Right atrium auricular region (tissue), 2 donors: Measurements from ENCODE around the gene PDXK. TPM values are rescaled to one million over a fixed set of nuclear protein-coding genes. Genes with fewer than 3 reads are reported as not detected.

ENCODE experiments used
- DNase-seq: peaks from one replicate; pipeline ENCODE4 v3.0.0-alpha.2; 2019; ENCODE audit warnings: low spot score
- H3K27ac ChIP-seq, 2 donors: fragments of 200-600 bp; sonication (generic); 1 replicate in 1 of 2; 2 replicates in 1 of 2; pipeline ENCODE4 v1.5.1; 2016 to 2019
- H3K27me3 ChIP-seq, 2 donors: fragments of 200-600 bp; sonication (generic); one replicate each; pipeline versions ENCODE4 v1.5.1 to v1.6.0; 2017 to 2019
- H3K36me3 ChIP-seq: fragments of 200-600 bp; sonication (generic); one replicate; pipeline ENCODE4 v1.5.1; 2016
- H3K4me1 ChIP-seq, 2 donors: fragments of 200-600 bp; sonication (generic); one replicate each; pipeline versions ENCODE4 v1.5.1 to v1.6.0; 2017 to 2019
- H3K4me3 ChIP-seq, 2 donors: fragments of 200-600 bp; sonication (generic); 1 replicate in 1 of 2; 2 replicates in 1 of 2; pipeline ENCODE4 v1.5.1; 2017 to 2019; ENCODE audit warnings: mild to moderate bottlenecking in 1 of 2, moderate library complexity in 1 of 2
- H3K9me3 ChIP-seq, 2 donors: fragments of 200-600 bp; sonication (generic); one replicate each; pipeline ENCODE4 v1.5.1; 2019
- total RNA-seq, 2 donors: library from RNA; depleted of rRNA; stranded (reverse); fragments of >200 nt; gene quantifications; one replicate each; pipeline ENCODE4 v1.1.0, GENCODE V29; 2016
- TF ChIP-seq, protein P1 (sequence below), 2 donors: fragments of 200-600 bp; sonication (generic); IDR thresholded peaks; one replicate each; pipeline ENCODE4 v1.5.1; 2019; ENCODE audit warnings: antibody characterized with exemption in 2 of 2

The PDXK gene
- total RNA-seq, 2 donors from 2014 or later = 29.1 to 45.7 TPM

DNA sequence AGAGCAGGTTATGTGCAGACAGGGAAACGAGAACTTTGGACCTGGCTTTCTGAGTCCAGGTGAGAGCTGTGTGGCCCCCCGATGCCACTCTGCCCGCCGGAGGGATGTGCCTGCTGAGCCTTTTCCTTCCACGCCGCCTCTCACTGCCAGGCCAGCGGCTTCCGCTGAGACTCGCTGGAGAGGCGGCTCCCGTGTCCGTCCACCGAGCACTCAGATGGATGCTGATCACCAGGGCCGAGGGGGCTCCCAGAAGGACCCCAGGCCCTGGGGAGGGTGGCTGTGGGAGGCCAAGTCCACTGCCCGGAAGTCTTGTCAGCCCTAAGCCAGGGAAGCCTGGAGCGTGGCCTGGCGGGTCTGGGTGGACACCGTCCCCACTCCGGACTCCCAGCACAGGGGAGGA lies 40.7 kb downstream of the PDXK start:
- TF ChIP-seq, protein P1, sequence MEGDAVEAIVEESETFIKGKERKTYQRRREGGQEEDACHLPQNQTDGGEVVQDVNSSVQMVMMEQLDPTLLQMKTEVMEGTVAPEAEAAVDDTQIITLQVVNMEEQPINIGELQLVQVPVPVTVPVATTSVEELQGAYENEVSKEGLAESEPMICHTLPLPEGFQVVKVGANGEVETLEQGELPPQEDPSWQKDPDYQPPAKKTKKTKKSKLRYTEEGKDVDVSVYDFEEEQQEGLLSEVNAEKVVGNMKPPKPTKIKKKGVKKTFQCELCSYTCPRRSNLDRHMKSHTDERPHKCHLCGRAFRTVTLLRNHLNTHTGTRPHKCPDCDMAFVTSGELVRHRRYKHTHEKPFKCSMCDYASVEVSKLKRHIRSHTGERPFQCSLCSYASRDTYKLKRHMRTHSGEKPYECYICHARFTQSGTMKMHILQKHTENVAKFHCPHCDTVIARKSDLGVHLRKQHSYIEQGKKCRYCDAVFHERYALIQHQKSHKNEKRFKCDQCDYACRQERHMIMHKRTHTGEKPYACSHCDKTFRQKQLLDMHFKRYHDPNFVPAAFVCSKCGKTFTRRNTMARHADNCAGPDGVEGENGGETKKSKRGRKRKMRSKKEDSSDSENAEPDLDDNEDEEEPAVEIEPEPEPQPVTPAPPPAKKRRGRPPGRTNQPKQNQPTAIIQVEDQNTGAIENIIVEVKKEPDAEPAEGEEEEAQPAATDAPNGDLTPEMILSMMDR (IDR thresholded peaks at IDR 0.05) = no peak
- peaks cover 38% of the 10 kb centered on the region for H3K36me3 ChIP-seq
- no peak overlapping the region for H3K4me3 ChIP-seq
- DNase-seq = no peak
- H3K27me3 ChIP-seq = no peaks in the 10 kb centered on the region
- no peaks in the 10 kb centered on the region for H3K9me3 ChIP-seq
- H3K27ac ChIP-seq = no peak overlapping the region
- peaks cover 0 to 4% of the 10 kb centered on the region in 2 donors for H3K4me1 ChIP-seq

DNA sequence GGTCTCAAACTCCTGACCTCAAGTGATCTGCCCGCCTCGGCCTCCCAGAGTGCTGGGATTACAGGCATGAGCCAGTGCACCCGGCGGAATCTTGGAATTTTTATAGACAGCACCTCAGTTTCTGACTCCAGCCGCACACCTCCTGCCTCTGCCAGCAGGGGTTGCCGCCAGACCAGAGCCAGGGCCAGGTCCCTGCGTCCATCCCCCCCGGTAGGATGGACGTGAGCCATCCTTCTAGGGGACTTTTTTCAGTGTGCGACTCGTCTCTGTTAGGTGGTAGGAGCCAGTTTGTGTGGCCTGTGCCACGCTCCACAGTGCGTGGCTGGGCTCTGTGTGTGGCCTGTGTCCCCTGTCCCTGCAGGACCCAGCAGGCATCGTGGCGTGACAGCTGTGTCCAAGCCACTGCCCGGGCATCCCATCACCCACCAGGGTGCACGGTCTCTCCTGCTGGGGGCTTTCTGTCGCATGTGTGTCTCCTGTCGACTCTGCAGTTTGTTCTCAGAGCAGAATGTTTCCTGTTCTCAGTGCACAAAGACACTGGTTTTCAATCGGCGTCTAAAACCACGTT lies 41.5 kb downstream of the PDXK start:
- Histone ChIP-seq H3K36me3 (peaks cover 30% of the 10 kb centered on the region), H3K27ac (no peak overlapping the region), H3K9me3 (no peaks in the 10 kb centered on the region), H3K4me1 (peaks cover 0 to 7% of the 10 kb centered on the region in 2 donors), H3K27me3 (no peaks in the 10 kb centered on the region), H3K4me3 (no peak overlapping the region)
- TF ChIP-seq, protein P1 (IDR thresholded peaks at IDR 0.05) = no peak
- no peak for DNase-seq

DNA sequence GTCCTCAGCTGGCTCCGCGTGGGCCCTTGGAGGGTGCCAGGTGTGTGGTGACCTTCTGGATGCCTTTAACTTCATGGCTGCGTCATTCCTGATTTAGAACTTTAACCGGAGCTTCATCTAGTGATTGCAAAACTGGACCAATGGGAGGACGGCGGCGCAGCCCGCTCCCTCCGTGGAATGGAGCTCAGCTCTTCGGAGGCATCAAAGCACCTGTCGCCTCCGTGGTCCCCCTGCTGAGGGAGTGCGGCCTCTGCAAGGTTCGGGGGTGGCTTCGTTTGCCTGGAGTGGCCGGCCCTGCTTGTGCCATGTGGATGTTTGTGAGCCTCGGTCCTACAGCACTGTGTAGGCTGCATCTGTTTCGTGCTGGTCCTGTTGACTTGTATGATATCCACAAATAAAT lies 43.0 kb downstream of the PDXK start:
- TF ChIP-seq, protein P1 (IDR thresholded peaks at IDR 0.05) = no peak
- Histone ChIP-seq H3K9me3 (no peaks in the 10 kb centered on the region), H3K36me3 (peaks cover 16% of the 10 kb centered on the region), H3K27me3 (no peaks in the 10 kb centered on the region), H3K4me1 (peaks cover 0 to 7% of the 10 kb centered on the region in 2 donors), H3K4me3 (no peak overlapping the region), H3K27ac (no peak overlapping the region)
- DNase-seq = no peak

DNA sequence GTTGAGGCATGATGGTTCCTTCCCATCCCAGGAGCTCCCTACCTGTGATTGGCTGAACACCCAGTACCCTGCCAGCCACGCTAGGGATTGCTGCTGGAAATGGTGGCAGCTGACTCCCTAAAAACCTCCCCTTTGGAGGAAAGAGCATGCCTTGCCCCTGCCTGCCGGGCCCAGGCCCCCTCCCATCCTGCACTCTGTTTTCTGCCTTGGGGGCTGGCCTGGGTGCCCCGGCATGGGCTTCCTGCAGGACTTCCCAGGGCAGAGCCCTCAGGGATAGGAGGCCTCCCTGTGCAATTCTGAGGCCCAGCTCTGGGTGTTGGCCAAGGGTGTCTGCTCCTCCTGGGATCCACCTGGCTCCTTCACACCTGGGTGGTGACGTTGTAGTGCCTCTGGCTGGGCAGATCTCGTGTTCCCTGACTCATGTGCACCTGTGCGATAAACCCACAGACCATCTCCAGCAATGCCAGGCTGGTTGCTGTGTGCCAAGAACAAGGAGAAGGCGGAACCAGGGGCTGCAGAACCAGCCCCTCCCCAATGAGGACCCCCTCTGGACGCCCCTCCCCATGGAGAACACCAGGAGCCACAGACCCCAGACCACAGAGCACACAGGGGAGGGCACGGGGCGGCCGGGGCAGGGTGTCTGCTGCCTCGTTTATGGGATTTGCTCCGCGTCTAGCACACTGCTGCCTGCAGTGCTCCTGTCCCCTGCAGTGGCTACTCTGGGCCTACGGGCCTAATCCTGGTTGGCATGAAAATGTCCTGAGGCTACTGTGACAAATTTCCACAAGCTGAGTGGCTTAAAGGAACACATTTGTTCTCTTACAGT lies 43.6 kb downstream of the PDXK start:
- TF ChIP-seq, protein P1 (IDR thresholded peaks at IDR 0.05) = no peak
- Histone ChIP-seq H3K4me3 (no peak overlapping the region), H3K27ac (no peak overlapping the region), H3K36me3 (peaks cover 11% of the 10 kb centered on the region), H3K4me1 (peaks cover 0 to 7% of the 10 kb centered on the region in 2 donors), H3K27me3 (no peaks in the 10 kb centered on the region), H3K9me3 (no peaks in the 10 kb centered on the region)
- DNase-seq = no peak

DNA sequence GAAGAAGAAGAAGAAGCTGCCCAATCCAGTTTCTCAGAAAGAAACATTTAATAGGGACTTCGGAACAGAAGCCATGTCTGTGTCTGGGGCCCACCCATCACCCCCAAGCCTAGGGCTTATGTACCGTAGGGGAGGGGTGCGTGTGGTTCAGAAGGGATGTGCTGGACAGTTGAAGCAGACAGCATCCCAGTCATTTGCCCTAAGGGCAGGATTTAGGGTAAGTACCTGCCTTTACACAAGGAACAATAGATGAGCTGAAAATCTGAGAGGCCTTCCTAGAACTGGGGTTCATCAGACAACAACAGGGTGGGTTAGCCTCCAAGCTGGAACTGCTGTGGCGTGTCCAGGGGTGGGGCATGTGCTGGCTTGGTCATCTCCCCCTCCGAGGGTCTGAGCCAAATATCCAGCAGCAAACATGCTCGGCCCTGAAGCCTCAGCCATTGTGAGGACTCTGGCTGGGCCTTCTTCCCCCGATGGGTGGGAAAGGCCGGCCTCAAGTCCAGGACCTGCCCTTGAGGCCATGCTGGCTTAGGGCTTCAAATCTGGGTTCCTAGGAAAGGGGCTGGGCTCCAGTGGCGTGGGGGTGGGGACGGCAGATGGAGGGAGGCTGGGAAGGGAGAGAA lies 45.1 kb downstream of the PDXK start:
- H3K4me1 ChIP-seq = peaks cover 0 to 18% of the 10 kb centered on the region in 2 donors
- TF ChIP-seq, protein P1 (IDR thresholded peaks at IDR 0.05) = no peak
- H3K27ac ChIP-seq = peak overlapping the region in 1 of 2 donors; percentile 21
- H3K36me3 ChIP-seq = peaks cover 8% of the 10 kb centered on the region
- no peaks in the 10 kb centered on the region for H3K27me3 ChIP-seq
- H3K9me3 ChIP-seq = no peaks in the 10 kb centered on the region
- DNase-seq = no peak
- H3K4me3 ChIP-seq = no peak overlapping the region
